ENCODE measurements around the gene RERE.
"Not testable (repeated sequence)": the region's sequence is repeated elsewhere in the genome, so short reads cannot be mapped to it uniquely, and the experiment has no call there.

Gene RERE

DNA sequence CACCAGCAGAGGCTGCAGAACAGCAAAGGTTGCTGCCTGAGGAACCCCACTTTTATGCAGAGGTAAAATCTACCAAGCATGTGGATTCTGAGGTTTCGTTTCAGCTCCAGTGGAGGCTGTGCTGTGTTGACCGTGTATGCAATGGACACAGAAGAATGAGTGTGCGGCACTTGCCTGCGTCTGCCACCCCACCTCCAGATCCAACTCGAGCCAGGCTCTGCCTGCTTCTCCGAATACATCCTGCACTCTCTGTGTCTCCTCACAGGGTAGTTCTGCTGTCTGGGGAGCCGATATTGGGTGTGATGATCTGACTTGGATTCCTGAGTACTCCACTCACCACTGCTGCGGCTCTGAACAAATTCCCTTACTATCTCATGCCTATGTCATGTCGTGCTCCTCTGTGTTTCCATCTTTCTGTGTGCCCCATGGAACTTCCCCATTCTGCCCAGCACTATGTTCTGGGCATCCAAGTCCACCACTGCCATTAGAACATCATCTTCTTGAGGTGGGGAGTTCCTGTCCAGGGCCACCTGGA is 369.8 kb downstream of the RERE start:
- no peak overlapping the region for H3K4me3 ChIP-seq (replicated peaks; ENCODE audit: low read depth, low read length)
- TF ChIP-seq, protein P1, sequence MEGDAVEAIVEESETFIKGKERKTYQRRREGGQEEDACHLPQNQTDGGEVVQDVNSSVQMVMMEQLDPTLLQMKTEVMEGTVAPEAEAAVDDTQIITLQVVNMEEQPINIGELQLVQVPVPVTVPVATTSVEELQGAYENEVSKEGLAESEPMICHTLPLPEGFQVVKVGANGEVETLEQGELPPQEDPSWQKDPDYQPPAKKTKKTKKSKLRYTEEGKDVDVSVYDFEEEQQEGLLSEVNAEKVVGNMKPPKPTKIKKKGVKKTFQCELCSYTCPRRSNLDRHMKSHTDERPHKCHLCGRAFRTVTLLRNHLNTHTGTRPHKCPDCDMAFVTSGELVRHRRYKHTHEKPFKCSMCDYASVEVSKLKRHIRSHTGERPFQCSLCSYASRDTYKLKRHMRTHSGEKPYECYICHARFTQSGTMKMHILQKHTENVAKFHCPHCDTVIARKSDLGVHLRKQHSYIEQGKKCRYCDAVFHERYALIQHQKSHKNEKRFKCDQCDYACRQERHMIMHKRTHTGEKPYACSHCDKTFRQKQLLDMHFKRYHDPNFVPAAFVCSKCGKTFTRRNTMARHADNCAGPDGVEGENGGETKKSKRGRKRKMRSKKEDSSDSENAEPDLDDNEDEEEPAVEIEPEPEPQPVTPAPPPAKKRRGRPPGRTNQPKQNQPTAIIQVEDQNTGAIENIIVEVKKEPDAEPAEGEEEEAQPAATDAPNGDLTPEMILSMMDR (IDR thresholded peaks at IDR 0.05; ENCODE audit: low read length, missing control alignments), result no peak
- DNase-seq (ENCODE audit: low read depth), result no peak

DNA sequence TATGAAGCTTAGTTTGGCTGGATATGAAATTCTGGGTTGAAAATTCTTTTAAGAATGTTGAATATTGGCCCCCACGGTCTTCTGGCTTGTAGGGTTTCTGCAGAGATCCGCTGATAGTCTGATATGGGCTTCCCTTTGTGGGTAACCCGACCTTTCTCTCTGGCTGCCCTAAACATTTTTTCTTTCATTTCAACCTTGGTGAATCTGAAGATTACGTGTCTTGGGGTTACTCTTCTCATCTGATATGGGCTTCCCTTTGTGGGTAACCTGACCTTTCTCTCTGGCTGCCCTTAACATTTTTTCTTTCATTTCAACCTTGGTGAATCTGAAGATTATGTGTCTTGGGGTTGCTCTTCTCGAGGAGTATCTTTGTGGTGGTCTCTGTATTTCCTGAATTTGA is 371.3 kb downstream of the RERE start:
- DNase-seq (ENCODE audit: low read depth); H3K4me3 ChIP-seq (replicated peaks; ENCODE audit: low read depth, low read length): not testable (repeated sequence)

DNA sequence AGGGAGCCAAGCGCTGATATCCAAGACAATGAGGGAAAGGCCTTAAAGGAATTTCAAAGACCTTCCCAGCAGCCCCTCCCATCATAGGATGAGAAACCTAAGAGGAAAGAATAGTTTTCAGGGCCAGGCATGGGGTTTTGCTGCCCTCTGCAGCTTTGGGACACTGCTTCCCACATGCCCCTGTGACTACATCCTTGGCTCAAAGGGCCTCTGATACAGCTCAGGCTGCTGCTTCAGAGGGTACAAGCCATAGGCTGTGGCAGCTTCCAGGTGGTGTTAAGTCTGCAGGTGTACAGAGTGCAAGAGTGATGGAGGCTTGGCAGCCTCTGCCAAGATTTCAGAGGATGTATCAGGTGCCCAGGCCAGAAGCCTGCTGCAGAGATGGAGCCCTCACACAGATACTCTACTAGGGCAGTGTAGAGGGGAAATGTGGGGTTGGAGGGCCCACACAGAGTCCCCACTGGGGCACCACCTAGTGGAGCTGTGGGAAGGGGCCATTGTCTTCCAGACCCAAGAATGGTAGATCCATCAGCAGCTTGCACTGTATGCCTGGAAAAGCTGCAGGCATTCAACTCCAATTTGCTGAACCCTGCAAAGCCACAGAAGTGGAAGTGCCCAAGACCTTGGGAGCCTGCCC is 373.8 kb downstream of the RERE start:
- no peak overlapping the region for H3K4me3 ChIP-seq (replicated peaks; ENCODE audit: low read depth, low read length)
- peak; percentile 49 for DNase-seq (ENCODE audit: low read depth)
- TF ChIP-seq, protein P1 (IDR thresholded peaks at IDR 0.05; ENCODE audit: low read length, missing control alignments), result peak; percentile 30

DNA sequence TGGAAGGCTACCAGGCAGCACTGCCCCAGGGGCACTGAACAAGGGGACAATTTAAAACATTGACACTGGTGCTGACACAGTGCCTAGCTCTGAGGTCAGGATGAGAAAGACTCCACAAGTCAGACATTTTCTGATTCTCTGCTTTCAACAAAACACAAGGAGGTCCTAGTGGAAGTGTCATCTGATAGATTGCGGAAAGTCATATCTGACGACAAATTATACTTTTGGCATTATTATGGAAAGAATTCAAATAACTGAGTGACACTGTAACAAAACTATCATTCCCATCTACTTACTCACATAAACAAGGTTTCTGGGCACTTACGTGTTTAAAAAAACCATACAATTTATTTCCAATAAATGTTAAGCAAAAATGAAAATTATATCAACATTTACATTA is 376.0 kb downstream of the RERE start:
- DNase-seq (ENCODE audit: low read depth), result no peak
- TF ChIP-seq, protein P1 (IDR thresholded peaks at IDR 0.05; ENCODE audit: low read length, missing control alignments), result no peak
- H3K4me3 ChIP-seq (replicated peaks; ENCODE audit: low read depth, low read length), result no peak overlapping the region

DNA sequence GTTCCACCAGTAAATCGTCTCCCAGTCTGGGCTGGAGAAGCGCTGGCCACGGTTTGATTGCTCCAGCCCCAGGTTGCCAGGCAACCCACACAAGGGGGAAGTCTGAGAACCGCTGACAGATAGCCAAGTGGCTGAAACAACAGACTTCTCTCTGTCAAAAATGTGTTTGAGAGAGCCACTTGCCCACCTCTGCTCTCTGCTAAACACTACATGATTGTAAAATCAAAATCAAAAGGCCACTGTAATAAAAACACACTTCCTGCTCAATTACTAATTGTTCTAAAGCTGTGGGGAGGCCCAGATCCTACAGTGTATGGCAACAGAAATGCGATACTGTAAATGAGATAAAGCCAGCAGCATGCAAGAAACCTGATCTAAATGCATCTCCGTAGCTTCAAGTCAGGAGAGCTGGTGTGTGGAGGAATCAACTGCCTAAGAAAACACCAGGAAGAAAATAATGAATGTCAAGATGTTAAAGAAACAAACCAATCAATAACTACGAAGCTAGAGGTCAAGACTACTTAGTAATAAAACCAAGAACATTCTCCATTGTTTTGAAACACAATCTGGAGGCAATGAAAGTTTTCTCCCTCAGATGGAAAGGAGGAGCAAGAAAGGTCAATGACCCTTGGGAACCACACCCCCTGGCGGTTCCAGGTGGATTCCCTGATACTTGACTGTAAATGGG is 378.3 kb downstream of the RERE start:
- no peak overlapping the region for H3K4me3 ChIP-seq (replicated peaks; ENCODE audit: low read depth, low read length)
- peak; percentile 87 for DNase-seq (ENCODE audit: low read depth)
- TF ChIP-seq, protein P1 (IDR thresholded peaks at IDR 0.05; ENCODE audit: low read length, missing control alignments), result peak; percentile 10

DNA sequence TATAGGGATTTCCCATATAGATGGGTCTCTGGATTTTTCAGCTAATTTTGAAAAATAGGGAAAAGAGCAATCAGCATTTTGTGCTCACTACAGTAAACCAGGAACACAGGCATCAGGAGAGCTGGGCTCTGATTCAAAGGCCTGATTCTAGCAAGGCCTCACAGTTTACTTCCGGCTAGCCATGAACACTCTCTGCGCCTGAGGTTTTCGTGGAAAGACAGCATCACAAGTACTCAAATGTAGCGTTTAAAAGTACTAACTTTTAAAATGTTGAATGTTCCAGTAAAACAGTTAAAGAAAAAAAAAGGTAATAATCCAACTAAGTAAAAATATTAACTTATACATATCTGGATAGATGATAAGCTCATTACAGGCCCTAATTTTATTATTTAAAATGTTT is 379.0 kb downstream of the RERE start:
- TF ChIP-seq, protein P1 (IDR thresholded peaks at IDR 0.05; ENCODE audit: low read length, missing control alignments), result no peak
- no peak overlapping the region for H3K4me3 ChIP-seq (replicated peaks; ENCODE audit: low read depth, low read length)

DNA sequence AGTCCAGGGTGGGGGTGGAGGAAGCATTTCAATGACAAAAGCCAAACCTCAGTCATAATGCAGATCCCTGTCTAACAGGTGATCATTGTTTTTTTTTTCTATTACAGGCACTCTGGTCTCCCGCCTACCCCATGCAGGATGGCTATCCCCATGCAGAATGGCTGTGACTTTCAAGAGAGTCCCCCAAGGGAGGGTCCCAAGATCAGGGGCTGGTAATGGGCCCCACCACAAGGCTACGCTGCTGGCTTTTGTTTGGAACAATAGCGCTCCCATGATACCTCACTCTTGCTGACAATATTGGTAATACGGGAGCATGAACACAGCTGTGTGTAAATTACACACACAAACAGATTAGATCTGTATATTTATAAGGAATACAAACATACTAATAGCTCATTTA is 380.1 kb downstream of the RERE start:
- no peak for DNase-seq (ENCODE audit: low read depth)
- no peak overlapping the region for H3K4me3 ChIP-seq (replicated peaks; ENCODE audit: low read depth, low read length)
- TF ChIP-seq, protein P1 (IDR thresholded peaks at IDR 0.05; ENCODE audit: low read length, missing control alignments), result no peak

More for the DNA sequence above, 379.0 kb downstream of the RERE start:
- no peak for DNase-seq (ENCODE audit: low read depth)
